H1 (cell line): ENCODE measurements around the gene MYRF. TPM values are rescaled to one million over a fixed set of nuclear protein-coding genes. Genes with fewer than 3 reads are reported as not detected.

Source experiments
- CTCF ChIA-PET: fragments of 300-600 bp; sonication (Branson Sonifier 250); formaldehyde crosslinking; loops from one replicate; lab custom pipeline; 2021; ENCODE audit not compliant: partially characterized antibody; lab: Charles Lee
- POLR2A ChIA-PET: fragments of 300-600 bp; sonication (Branson Sonifier 250); formaldehyde crosslinking; loops from one replicate; lab custom pipeline; 2021; ENCODE audit warnings: inconsistent platforms; ENCODE audit not compliant: partially characterized antibody; lab: Charles Lee
- DNase-seq, 2 experiments: peaks; one replicate each; pipeline versions ENCODE4 v3.0.0 to v3.0.0-alpha.2; 2010 to 2022; ENCODE audit warnings: low spot score in 2 of 2, low read depth in 1 of 2, mixed read lengths in 1 of 2
- FAIRE-seq: peaks from 2 replicates; lab custom pipeline; 2011; peaks lifted over from hg19 to GRCh38; lab: Jason Lieb, UNC
- H2AFZ ChIP-seq: 2 replicates; pipeline ENCODE4 v1.8.1; 2012; ENCODE audit warnings: low read length, inconsistent platforms
- H2AK5ac ChIP-seq: 2 replicates; pipeline ENCODE4 v1.6.1; 2013; ENCODE audit warnings: low read depth, low read length
- H2BK120ac ChIP-seq: replicated peaks from 2 replicates; pipeline ENCODE3; 2013; ENCODE audit warnings: low read depth, low read length, inconsistent platforms
- H2BK12ac ChIP-seq: 2 replicates; pipeline ENCODE4 v1.6.1; 2013; ENCODE audit warnings: low read depth, low read length
- H2BK15ac ChIP-seq: 2 replicates; pipeline ENCODE4 v1.6.1; 2013; ENCODE audit warnings: low read length
- H2BK20ac ChIP-seq: 2 replicates; pipeline ENCODE4 v1.6.1; 2013; ENCODE audit warnings: low read length
- H2BK5ac ChIP-seq: 2 replicates; pipeline ENCODE4 v1.6.1; 2013; ENCODE audit warnings: low read depth, low read length
- H3K14ac ChIP-seq: 2 replicates; pipeline ENCODE4 v1.6.1; 2013; ENCODE audit warnings: inconsistent platforms; ENCODE audit not compliant: insufficient read length
- H3K18ac ChIP-seq: 2 replicates; pipeline ENCODE4 v1.6.1; 2013; ENCODE audit warnings: low read length; ENCODE audit errors: extremely low read depth
- H3K23ac ChIP-seq: 2 replicates; pipeline ENCODE4 v1.6.1; 2013; ENCODE audit warnings: inconsistent platforms; ENCODE audit not compliant: insufficient read length
- H3K23me2 ChIP-seq: 2 replicates; pipeline ENCODE4 v1.6.1; 2013; ENCODE audit warnings: low read depth, low read length
- H3K27ac ChIP-seq: 2 replicates; pipeline ENCODE4 v1.6.1; 2011; ENCODE audit warnings: low read depth, low read length, inconsistent platforms
- H3K27me3 ChIP-seq, 4 experiments: replicated peaks in 1 of 4; 1 replicate in 1 of 4; 2 replicates in 3 of 4; pipeline versions ENCODE4 v1.6.1 to v1.8.1; 2011 to 2013; ENCODE audit warnings: low read length in 3 of 4, mild to moderate bottlenecking in 3 of 4, inconsistent platforms in 2 of 4, mixed read lengths in 2 of 4, moderate library complexity in 1 of 4; ENCODE audit not compliant: control insufficient read depth in 3 of 4, insufficient read depth in 3 of 4; ENCODE audit errors: extremely low read depth in 1 of 4
- H3K36me3 ChIP-seq, 4 experiments: 2 replicates each; pipeline versions ENCODE4 v1.6.1 to v1.8.1; 2011 to 2013; ENCODE audit warnings: mild to moderate bottlenecking in 4 of 4, low read length in 3 of 4, moderate library complexity in 2 of 4, control low read depth in 1 of 4, inconsistent platforms in 1 of 4; ENCODE audit not compliant: insufficient read depth in 4 of 4, control insufficient read depth in 2 of 4
- H3K4ac ChIP-seq: replicated peaks from 2 replicates; pipeline ENCODE3; 2013; ENCODE audit warnings: low read length, low read depth, mixed read lengths, inconsistent platforms; ENCODE audit not compliant: insufficient read length
- H3K4me1 ChIP-seq, 4 experiments: replicated peaks in 1 of 4; 1 replicate in 1 of 4; 2 replicates in 3 of 4; pipeline versions ENCODE4 v1.6.1 to v1.8.1; 2011 to 2013; ENCODE audit warnings: low read length in 3 of 4, inconsistent platforms in 2 of 4, mixed read lengths in 1 of 4; ENCODE audit not compliant: insufficient read depth in 4 of 4, control insufficient read depth in 3 of 4
- H3K4me2 ChIP-seq, 2 experiments: 2 replicates each; pipeline versions ENCODE4 v1.6.1 to v1.8.1; 2011 to 2013; ENCODE audit warnings: low read depth in 2 of 2, low read length in 2 of 2, control low read depth in 1 of 2, inconsistent platforms in 1 of 2, mild to moderate bottlenecking in 1 of 2; ENCODE audit not compliant: insufficient read depth in 1 of 2
- H3K4me3 ChIP-seq, 4 experiments: fragments of 200-600, 300-600 bp in 1 of 4; sonication (generic), shearing (Covaris generic), sonication (Bioruptor Twin) in 1 of 4; 2 replicates each; pipeline versions ENCODE4 v1.5.1 to v1.8.1; 2011 to 2016; ENCODE audit warnings: low read length in 4 of 4, low read depth in 3 of 4, control low read depth in 2 of 4, inconsistent platforms in 2 of 4, mild to moderate bottlenecking in 2 of 4, mixed read lengths in 1 of 4, moderate library complexity in 1 of 4; ENCODE audit not compliant: insufficient read depth in 2 of 4; ENCODE audit errors: extremely low read depth in 1 of 4
- H3K56ac ChIP-seq: replicated peaks from 2 replicates; pipeline ENCODE3; 2013; ENCODE audit warnings: low read depth, mild to moderate bottlenecking, mixed read lengths, low read length, inconsistent platforms; ENCODE audit not compliant: insufficient read length
- H3K79me1 ChIP-seq: 2 replicates; pipeline ENCODE4 v1.6.1; 2013; ENCODE audit warnings: low read depth, low read length, control low read depth
- H3K79me2 ChIP-seq, 2 experiments: 2 replicates each; pipeline versions ENCODE4 v1.6.1 to v1.8.1; 2012 to 2013; ENCODE audit warnings: low read length in 2 of 2, mild to moderate bottlenecking in 2 of 2, inconsistent platforms in 1 of 2; ENCODE audit not compliant: insufficient read depth in 2 of 2, control insufficient read depth in 1 of 2
- H3K9ac ChIP-seq, 4 experiments: replicated peaks in 1 of 4; 1 replicate in 1 of 4; 2 replicates in 3 of 4; pipeline versions ENCODE4 v1.6.1 to v1.8.1; 2011 to 2013; ENCODE audit warnings: low read depth in 3 of 4, low read length in 3 of 4, control low read depth in 2 of 4, mild to moderate bottlenecking in 2 of 4, moderate library complexity in 2 of 4, inconsistent platforms in 1 of 4; ENCODE audit errors: extremely low read depth in 1 of 4
- H3K9me3 ChIP-seq, 2 experiments: 2 replicates each; pipeline versions ENCODE4 v1.6.1 to v1.8.1; 2012 to 2013; ENCODE audit warnings: mild to moderate bottlenecking in 2 of 2, moderate library complexity in 2 of 2, control low read depth in 1 of 2, inconsistent platforms in 1 of 2, low read depth in 1 of 2, low read length in 1 of 2, mixed read lengths in 1 of 2; ENCODE audit not compliant: insufficient read depth in 2 of 2
- H4K20me1 ChIP-seq, 2 experiments: replicated peaks in 1 of 2; 2 replicates each; pipeline versions ENCODE3 to v1.8.1; 2011 to 2013; ENCODE audit warnings: inconsistent platforms in 2 of 2, low read length in 2 of 2, mild to moderate bottlenecking in 1 of 2; ENCODE audit not compliant: insufficient read depth in 2 of 2, control insufficient read depth in 1 of 2
- H4K5ac ChIP-seq: 2 replicates; pipeline ENCODE4 v1.6.1; 2013; ENCODE audit warnings: low read length, low read depth, mixed read lengths, inconsistent platforms; ENCODE audit not compliant: insufficient read length
- H4K8ac ChIP-seq: 2 replicates; pipeline ENCODE4 v1.8.0; 2013; ENCODE audit warnings: mild to moderate bottlenecking, moderate library complexity, low read length, inconsistent platforms; ENCODE audit not compliant: insufficient read depth; ENCODE audit errors: extremely low read depth
- H4K91ac ChIP-seq: replicated peaks from 2 replicates; pipeline ENCODE3; 2013; ENCODE audit warnings: low read length, mixed read lengths, inconsistent platforms; ENCODE audit not compliant: insufficient read length
- CHD1 ChIP-seq: IDR thresholded peaks from 2 replicates; pipeline ENCODE4 v1.6.1; 2012; ENCODE audit warnings: low read depth, low read length, improper control_type of control experiment
- CHD2 ChIP-seq: IDR thresholded peaks from 2 replicates; pipeline ENCODE4 v1.6.1; 2012; ENCODE audit warnings: low read length, improper control_type of control experiment
- MAX ChIP-seq: IDR thresholded peaks from 2 replicates; pipeline ENCODE4 v1.6.1; 2012; ENCODE audit warnings: inconsistent platforms
- RAD21 ChIP-seq, 2 experiments: IDR thresholded peaks in 1 of 2; conservative IDR thresholded peaks in 1 of 2; 2 replicates each; pipeline ENCODE4 v1.6.1; 2011; ENCODE audit warnings: low read depth in 2 of 2, low read length in 2 of 2, improper control_type of control experiment in 1 of 2, inconsistent platforms in 1 of 2, mild to moderate bottlenecking in 1 of 2, moderate library complexity in 1 of 2
- TBP ChIP-seq: IDR thresholded peaks from 2 replicates; pipeline ENCODE4 v1.6.1; 2011; ENCODE audit warnings: low read depth, low read length, improper control_type of control experiment
- TEAD4 ChIP-seq: IDR thresholded peaks from 2 replicates; pipeline ENCODE4 v1.6.1; 2012; ENCODE audit warnings: low read depth, low read length, inconsistent platforms, mixed read lengths
- USF2 ChIP-seq: IDR thresholded peaks from 2 replicates; pipeline ENCODE4 v1.6.1; 2011; ENCODE audit warnings: low read length, improper control_type of control experiment
- ZNF274 ChIP-seq: IDR thresholded peaks from 2 replicates; pipeline ENCODE4 v1.7.0; 2012; ENCODE audit warnings: low read length, borderline replicate concordance; ENCODE audit errors: extremely low read depth
- WGBS, 2 experiments: shearing (Covaris generic) in 1 of 2; methylation state at CpG; one replicate each; pipeline versions ENCODE4 v1.1.6 to v1.1.7; 2013 to 2015; ENCODE audit warnings: low lambda C conversion rate in 2 of 2, mixed read lengths in 2 of 2, inconsistent platforms in 1 of 2, low coverage in 1 of 2, missing lambda C conversion rate in 1 of 2; ENCODE audit not compliant: insufficient replicate concordance in 2 of 2, insufficient coverage in 1 of 2, insufficient read length in 1 of 2; ENCODE audit errors: extremely low coverage in 1 of 2, missing lambda C conversion rate in 1 of 2; 5-methylcytosine and 5-hydroxymethylcytosine counted together
- polyA plus RNA-seq, 7 experiments: library from polyadenylated mRNA; depleted of rRNA in 3 of 7; stranded (reverse) in 5 of 7; unstranded in 2 of 7; fragments of >200 nt in 5 of 7; fragments of 200-250 nt in 2 of 7; gene quantifications; 1 replicate in 5 of 7; 2 replicates in 1 of 7; 4 replicates in 1 of 7; pipeline versions ENCODE4 v1.2.1 to v1.2.3, GENCODE V29; 2011 to 2013; ENCODE audit warnings: missing spikeins in 2 of 7, mixed read lengths in 2 of 7
- total RNA-seq: library from RNA; stranded (reverse); fragmentation: NEBNext Ultra II Directional; extraction: Animal tissue kit (Norgen Biotek cat#: 25700); gene quantifications from 2 replicates; pipeline ENCODE4 v1.2.1, GENCODE V29; 2021

Gene MYRF
- total and polyA plus RNA-seq, 2 of the 8 experiments (the other 6 are each of a cell fraction or from before 2014, with no cell fraction given): 6.0 to 6.1 TPM

GRCh38 chr11:61747192-61747966 lies 5.1 kb upstream of the MYRF start:
- DNase-seq (peak; percentile 41 to 94), FAIRE-seq (no peak)
- no peak overlapping the region for H3K27ac ChIP-seq
- H3K9ac ChIP-seq: no peak overlapping the region
- H2BK120ac ChIP-seq: peak overlapping the region; percentile 61
- H3K4me3 ChIP-seq: no peak overlapping the region
- H4K20me1 ChIP-seq: no peaks in the 10 kb centered on the region
- peak overlapping the region; percentile 6; the same call in 1 of the 2 replicates for H3K18ac ChIP-seq
- WGBS, 2 experiments: 85% methylated on average over 14 of the region's 19 CpGs; no CpG with 5 or more reads in 1 of the 2 experiments
- H4K5ac ChIP-seq: no peak overlapping the region
- H3K23me2 ChIP-seq: no peaks in the 10 kb centered on the region; the same call in 1 of the 2 replicates
- ChIA-PET POLR2A (interaction anchor here (0.6 to 8.9 kb wide), 10 partner anchors 11 to 152 kb away, joined by 3 to 87 read pairs (median 4); partner anchors contain the start of genes FADS2, FEN1 and TMEM258), CTCF (interaction anchor here (0.6 to 9.2 kb wide), 36 partner anchors 9 to 346 kb away, joined by 3 to 168 read pairs (median 4); partner anchors contain the start of genes FADS1, FEN1 and TMEM258)
- H2BK5ac ChIP-seq: 0 out of 2 replicates have a peak overlapping the region, but pooled peaks have one; percentile 24
- peaks cover 0 to 6% (median 5%) of the 10 kb centered on the region in 4 experiments; a peak in 5 of 7 replicates for H3K27me3 ChIP-seq
- peak overlapping the region; percentile 97 for H2BK15ac ChIP-seq
- 0 out of 2 replicates have a peak overlapping the region, but pooled peaks have one; percentile 23 for H4K8ac ChIP-seq
- no peak overlapping the region for H3K4ac ChIP-seq
- no peak overlapping the region; a peak in 1 of 4 replicates for H3K4me2 ChIP-seq
- H3K9me3 ChIP-seq: no peaks in the 10 kb centered on the region
- H2AK5ac ChIP-seq: no peak overlapping the region
- peak overlapping the region; percentile 63 for H3K56ac ChIP-seq
- no peaks in the 10 kb centered on the region for H3K79me2 ChIP-seq
- peaks cover 0 to 3% (median 0%) of the 10 kb centered on the region in 4 experiments; a peak in 1 of 8 replicates for H3K36me3 ChIP-seq
- H2BK12ac ChIP-seq: peak overlapping the region; percentile 80; the same call in 1 of the 2 replicates
- H4K91ac ChIP-seq: peak overlapping the region; percentile 89
- H3K14ac ChIP-seq: no peak overlapping the region
- H3K23ac ChIP-seq: no peak overlapping the region
- H3K4me1 ChIP-seq: peaks cover 6 to 26% (median 10%) of the 10 kb centered on the region in 4 experiments
- no peak overlapping the region for H2AFZ ChIP-seq
- 0 out of 2 replicates have a peak overlapping the region, but pooled peaks have one; percentile 32 for H2BK20ac ChIP-seq
- no peaks in the 10 kb centered on the region for H3K79me1 ChIP-seq
- no peak for TF ChIP-seq CHD2
- TF ChIP-seq TBP: 0 out of 2 replicates have a peak, but pooled peaks have one; percentile 19
- peak; percentile 37; the same call in 1 of the 2 replicates for TF ChIP-seq TEAD4
- no peak for TF ChIP-seq ZNF274
- TF ChIP-seq USF2: no peak
- peak; percentile 71 to 78 for TF ChIP-seq RAD21 (IDR thresholded peaks at IDR 0.05 in 1 of 2, conservative IDR thresholded peaks at IDR 0.05 in 1 of 2; ENCODE audit: low read depth in 2 of 2, low read length in 2 of 2)
- TF ChIP-seq MAX: peak; percentile 47; the same call in 1 of the 2 replicates
- TF ChIP-seq CHD1: no peak
